B cell (primary cell): ENCODE measurements around the gene SCUBE1. TPM values are rescaled to one million over a fixed set of nuclear protein-coding genes. Genes with fewer than 3 reads are reported as not detected.

ENCODE experiments used
- ATAC-seq: fragments of 200-7000 bp; cut with Tn5 transposase; one replicate; pipeline ENCODE4 v1.10.0; 2021; ENCODE audit warnings: low read depth, mild to moderate bottlenecking, moderate number of reproducible peaks, moderate library complexity
- CTCF ChIA-PET: fragments of 350-600 bp; sonication (Branson Sonifier 250); formaldehyde crosslinking; loops from one replicate; lab custom pipeline; 2021; ENCODE audit warnings: antibody characterized with exemption, inconsistent platforms; lab: Charles Lee
- POLR2A ChIA-PET: fragments of 350-600 bp; sonication (Branson Sonifier 250); formaldehyde crosslinking; loops from one replicate; lab custom pipeline; 2021; ENCODE audit warnings: antibody characterized with exemption; lab: Charles Lee
- DNase-seq: peaks from one replicate; pipeline ENCODE4 v3.0.0; 2013
- H2AFZ ChIP-seq: 2 replicates; pipeline ENCODE4 v1.6.1; 2012; ENCODE audit warnings: mild to moderate bottlenecking, low read depth, low read length; ENCODE audit not compliant: insufficient read depth, poor library complexity, severe bottlenecking
- H3K27ac ChIP-seq, 2 donors: 1 replicate in 1 of 2; 2 replicates in 1 of 2; pipeline ENCODE4 v1.5.1; 2012 to 2013; ENCODE audit warnings: low read length in 2 of 2, mild to moderate bottlenecking in 2 of 2, moderate library complexity in 1 of 2
- H3K27me3 ChIP-seq, 4 experiments: fragments of 200-600 bp in 1 of 4; sonication (generic) in 1 of 4; replicated peaks in 1 of 4; 1 replicate in 2 of 4; 2 replicates in 2 of 4; pipeline versions ENCODE4 v1.6.1 to v1.7.0; 2013 to 2016; ENCODE audit warnings: low read length in 3 of 4, mild to moderate bottlenecking in 2 of 4, mixed read lengths in 1 of 4, moderate library complexity in 1 of 4; ENCODE audit not compliant: insufficient read depth in 4 of 4, control insufficient read depth in 3 of 4; ENCODE audit errors: control extremely low read depth in 1 of 4
- H3K36me3 ChIP-seq, 2 experiments: replicated peaks in 1 of 2; 1 replicate in 1 of 2; 2 replicates in 1 of 2; pipeline versions ENCODE4 v1.6.1 to v1.7.1; 2013; ENCODE audit warnings: low read length in 1 of 2; ENCODE audit not compliant: insufficient read depth in 2 of 2, control insufficient read depth in 1 of 2; ENCODE audit errors: control extremely low read depth in 1 of 2, extremely low read depth in 1 of 2
- H3K4me1 ChIP-seq, 2 donors: fragments of 200-600 bp in 1 of 2; sonication (generic) in 1 of 2; 1 replicate in 1 of 2; 2 replicates in 1 of 2; pipeline versions ENCODE4 v1.5.1 to v1.6.1; 2013 to 2017; ENCODE audit warnings: low read length in 2 of 2; ENCODE audit not compliant: control insufficient read depth in 2 of 2, insufficient read depth in 2 of 2
- H3K4me2 ChIP-seq: replicated peaks from 2 replicates; pipeline ENCODE3; 2012; ENCODE audit warnings: mild to moderate bottlenecking, low read depth, low read length; ENCODE audit not compliant: poor library complexity, severe bottlenecking
- H3K4me3 ChIP-seq, 5 experiments: fragments of 200-600 bp in 1 of 5; sonication (generic) in 1 of 5; 1 replicate in 3 of 5; 2 replicates in 2 of 5; pipeline versions ENCODE4 v1.5.1 to v1.7.0; 2011 to 2016; ENCODE audit warnings: low read length in 4 of 5, mild to moderate bottlenecking in 4 of 5, low read depth in 2 of 5, control low read depth in 1 of 5, moderate library complexity in 1 of 5; ENCODE audit not compliant: insufficient read depth in 1 of 5; ENCODE audit errors: control extremely low read depth in 1 of 5, extremely low read depth in 1 of 5
- H3K79me2 ChIP-seq: fragments of 200-600 bp; sonication (generic); one replicate; pipeline ENCODE4 v1.6.0; 2016; ENCODE audit warnings: low read length; ENCODE audit not compliant: control insufficient read depth, insufficient read depth
- H3K9ac ChIP-seq: fragments of 200-600 bp; sonication (generic); 2 replicates; pipeline ENCODE4 v1.6.1; 2017; ENCODE audit warnings: mild to moderate bottlenecking, low read length, moderate library complexity
- H3K9me3 ChIP-seq, 3 donors: one replicate each; pipeline versions ENCODE4 v1.6.1 to v1.7.1; 2013; ENCODE audit warnings: low read length in 2 of 3; ENCODE audit not compliant: control insufficient read depth in 2 of 3, insufficient read depth in 1 of 3; ENCODE audit errors: control extremely low read depth in 1 of 3
- H4K20me1 ChIP-seq: 2 replicates; pipeline ENCODE4 v1.6.0; 2012; ENCODE audit warnings: mild to moderate bottlenecking, low read length; ENCODE audit not compliant: insufficient read depth, control insufficient read depth, poor library complexity, severe bottlenecking
- H3K27ac Mint-ChIP-seq: one replicate; pipeline ENCODE4 v1.8.0; 2021; ENCODE audit warnings: mixed read lengths
- H3K27me3 Mint-ChIP-seq: one replicate; pipeline ENCODE4 v1.8.0; 2021; ENCODE audit warnings: mixed read lengths
- H3K4me1 Mint-ChIP-seq: one replicate; pipeline ENCODE4 v1.8.0; 2021; ENCODE audit warnings: mixed read lengths
- H3K4me3 Mint-ChIP-seq: one replicate; pipeline ENCODE4 v1.8.0; 2021; ENCODE audit warnings: mixed read lengths
- H3K9me3 Mint-ChIP-seq: one replicate; pipeline ENCODE4 v1.8.0; 2022; ENCODE audit warnings: mixed read lengths; ENCODE audit not compliant: insufficient read depth
- CTCF ChIP-seq: fragments of 200-600 bp; IDR thresholded peaks from one replicate; pipeline ENCODE4 v1.8.0; 2022; ENCODE audit warnings: antibody characterized with exemption, mild to moderate bottlenecking
- EZH2 ChIP-seq: IDR thresholded peaks from 2 replicates; pipeline ENCODE4 v1.6.1; 2012; ENCODE audit warnings: borderline replicate concordance, low read depth, mild to moderate bottlenecking, moderate library complexity, low read length; ENCODE audit not compliant: insufficient read depth, poor library complexity, severe bottlenecking
- WGBS: methylation state at CpG from one replicate; pipeline ENCODE4 v1.1.5; 2013; ENCODE audit warnings: missing lambda C conversion rate; ENCODE audit not compliant: insufficient coverage; 5-methylcytosine and 5-hydroxymethylcytosine counted together
- intact Hi-C: fragments of 100-400 bp; cut with micrococcal nuclease; formaldehyde crosslinking; loops from one replicate; pipeline ENCODE4 v1.10.0; 2022
- polyA plus RNA-seq: library from polyadenylated mRNA; depleted of rRNA; stranded (reverse); fragments of >200 nt; gene quantifications from 2 replicates; pipeline ENCODE4 v1.2.3, GENCODE V29; 2012
- total RNA-seq, 2 donors: library from RNA; stranded (reverse); fragments of 120-200 nt in 1 of 2; gene quantifications; 1 replicate in 1 of 2; 2 replicates in 1 of 2; pipeline versions ENCODE4 v1.2.3 to v1.2.4, GENCODE V29; 2013 to 2022

SCUBE1 gene
- total and polyA plus RNA-seq, 2 donors (not counting 1 experiment from before 2014, with no cell fraction given): not detected

DNA sequence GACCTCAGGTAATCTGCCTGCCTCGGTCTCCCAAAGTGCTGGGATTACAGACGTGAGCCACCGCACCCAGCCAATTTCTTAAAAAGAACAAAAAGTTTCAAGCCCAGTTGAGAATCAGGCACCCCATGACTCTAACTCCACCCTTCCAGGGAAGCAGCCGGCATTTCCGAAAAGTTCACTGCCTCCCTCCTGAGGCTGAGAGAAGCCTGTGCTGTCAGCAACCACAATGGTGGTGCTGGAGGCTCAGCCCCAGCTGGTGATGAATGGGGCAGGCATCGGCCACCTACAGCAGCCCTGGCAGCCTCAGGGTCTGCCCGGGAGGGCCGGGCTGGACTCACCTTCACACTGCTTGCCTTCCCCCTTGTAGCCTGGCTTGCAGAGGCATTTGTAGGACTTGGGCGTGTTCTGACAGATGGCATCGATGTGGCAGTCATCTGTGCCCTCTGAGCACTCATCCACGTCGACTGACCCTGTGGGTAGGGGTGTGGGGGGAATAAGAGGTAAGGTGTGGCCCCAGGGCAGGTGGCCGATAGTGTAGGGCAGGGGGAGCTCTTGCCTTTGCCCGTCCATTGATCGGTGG is 4.3 kb downstream of the SCUBE1 start:
- ATAC-seq (no peak), DNase-seq (no peak)
- Histone ChIP-seq H3K9ac (no peak overlapping the region), H3K4me3 (no peak overlapping the region), H3K9me3 (peaks cover 0 to 4% (median 0%) of the 10 kb centered on the region in 3 donors), H4K20me1 (no peaks in the 10 kb centered on the region), H3K36me3 (no peaks in the 10 kb centered on the region), H3K27me3 (peaks cover 0 to 29% (median 11%) of the 10 kb centered on the region in 4 experiments), H3K4me2 (no peak overlapping the region), H3K79me2 (no peaks in the 10 kb centered on the region), H3K4me1 (peaks cover 0 to 7% of the 10 kb centered on the region in 2 donors), H3K27ac (no peak overlapping the region), H2AFZ (no peak overlapping the region)
- CTCF ChIA-PET: interaction anchor here (1.3 kb wide), 1 partner anchor 65 kb away, joined by 3 read pairs; no protein-coding TSS in a partner anchor
- H3K27me3 Mint-ChIP-seq: peaks cover 26% of the 10 kb centered on the region
- H3K4me3 Mint-ChIP-seq: no peak overlapping the region
- intact Hi-C loops: no loop called here
- H3K27ac Mint-ChIP-seq: no peak overlapping the region
- no peaks in the 10 kb centered on the region for H3K9me3 Mint-ChIP-seq
- WGBS: 91% methylated on average over 15 of the region's 15 CpGs
- no peak for TF ChIP-seq CTCF
- TF ChIP-seq EZH2: no peak
- POLR2A ChIA-PET: no interaction called here
- H3K4me1 Mint-ChIP-seq: peaks cover 8% of the 10 kb centered on the region

DNA sequence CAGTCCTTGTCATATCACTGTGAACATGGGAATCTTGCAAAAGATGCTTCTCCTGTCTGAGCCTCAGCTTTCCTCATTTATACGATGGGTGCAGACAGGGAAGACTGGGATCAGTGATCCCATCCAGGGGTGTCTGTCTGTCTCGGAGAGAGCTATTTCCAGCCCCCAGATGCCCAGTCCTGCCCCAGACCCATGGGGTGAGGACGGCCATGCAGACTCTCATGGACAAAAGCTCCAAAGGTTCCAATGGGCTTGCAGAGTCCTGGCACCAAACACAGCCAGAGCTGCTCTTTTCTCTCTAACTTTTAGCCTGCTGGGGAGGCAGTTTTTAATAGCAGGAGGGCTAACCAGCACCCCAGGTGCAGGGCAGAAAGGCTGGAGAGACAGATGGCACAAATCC is 5.2 kb downstream of the SCUBE1 start:
- Histone ChIP-seq H3K4me3 (no peak overlapping the region), H3K27ac (no peak overlapping the region), H3K9me3 (peaks cover 0 to 6% (median 0%) of the 10 kb centered on the region in 3 donors), H3K9ac (no peak overlapping the region), H2AFZ (no peak overlapping the region), H3K4me1 (peaks cover 0 to 4% of the 10 kb centered on the region in 2 donors), H3K4me2 (no peak overlapping the region), H3K27me3 (peaks cover 0 to 28% (median 9%) of the 10 kb centered on the region in 4 experiments), H3K79me2 (no peaks in the 10 kb centered on the region), H3K36me3 (no peaks in the 10 kb centered on the region), H4K20me1 (no peaks in the 10 kb centered on the region)
- Mint-ChIP-seq H3K4me1 (peaks cover 7% of the 10 kb centered on the region), H3K4me3 (no peak overlapping the region), H3K27ac (no peak overlapping the region), H3K9me3 (no peaks in the 10 kb centered on the region), H3K27me3 (peaks cover 26% of the 10 kb centered on the region)
- no peak for TF ChIP-seq CTCF
- TF ChIP-seq EZH2: no peak
- CTCF ChIA-PET: interaction anchor here (1.3 kb wide), 1 partner anchor 8 kb away, joined by 5 read pairs; no protein-coding TSS in a partner anchor
- intact Hi-C loops: no loop called here
- POLR2A ChIA-PET: no interaction called here
- DNase-seq (no peak), ATAC-seq (no peak)
- WGBS: 82% methylated on average over 3 of the region's 3 CpGs
